Smooth muscle cell (in vitro differentiated cells): ENCODE results near the gene ARHGEF4. TPM values are rescaled to one million over a fixed set of nuclear protein-coding genes. Genes with fewer than 3 reads are reported as not detected.

Experiments
- DNase-seq: peaks from one replicate; lab custom pipeline; 2025; ENCODE audit not compliant: unreplicated experiment; lab: John Stamatoyannopoulos, UW
- H2AFZ ChIP-seq: fragments of 200-600 bp; sonication (generic); 2 replicates; pipeline ENCODE4 v1.6.0; 2016; ENCODE audit warnings: antibody characterized with exemption, low read depth, mild to moderate bottlenecking
- H3F3A ChIP-seq: fragments of 200-600 bp; sonication (generic); 2 replicates; pipeline ENCODE4 v1.6.0; 2017; ENCODE audit warnings: antibody characterized with exemption, low read depth
- H3K27ac ChIP-seq: fragments of 200-600 bp; sonication (generic); 2 replicates; pipeline ENCODE4 v1.5.1; 2016; ENCODE audit warnings: low read depth, mild to moderate bottlenecking
- H3K27me3 ChIP-seq: fragments of 200-600 bp; sonication (generic); 2 replicates; pipeline ENCODE4 v1.6.1; 2016; ENCODE audit warnings: low read depth, mild to moderate bottlenecking
- H3K36me3 ChIP-seq: fragments of 200-600 bp; sonication (generic); 2 replicates; pipeline ENCODE4 v1.5.1; 2016; ENCODE audit warnings: low read depth
- H3K4me1 ChIP-seq: fragments of 200-600 bp; sonication (generic); 2 replicates; pipeline ENCODE4 v1.5.1; 2016; ENCODE audit warnings: low read depth
- H3K4me2 ChIP-seq: fragments of 200-600 bp; sonication (generic); 2 replicates; pipeline ENCODE4 v1.6.0; 2016; ENCODE audit warnings: mild to moderate bottlenecking
- H3K4me3 ChIP-seq: fragments of 200-600 bp; sonication (generic); 2 replicates; pipeline ENCODE4 v1.5.1; 2016; ENCODE audit warnings: mild to moderate bottlenecking
- H3K79me2 ChIP-seq: fragments of 200-600 bp; sonication (generic); 2 replicates; pipeline ENCODE4 v1.6.0; 2016; ENCODE audit warnings: low read depth, mild to moderate bottlenecking
- H3K9ac ChIP-seq: fragments of 200-600 bp; sonication (generic); 2 replicates; pipeline ENCODE4 v1.6.0; 2016; ENCODE audit warnings: low read depth
- H3K9me3 ChIP-seq: fragments of 200-600 bp; sonication (generic); replicated peaks from 2 replicates; pipeline ENCODE4 v1.5.1; 2016; ENCODE audit warnings: low read depth
- H4K20me1 ChIP-seq: fragments of 200-600 bp; sonication (generic); 2 replicates; pipeline ENCODE4 v1.6.0; 2016; ENCODE audit warnings: low read depth
- WGBS: methylation state at CpG from one replicate; pipeline ENCODE4 v1.1.7; 2016; ENCODE audit warnings: low lambda C conversion rate; 5-methylcytosine and 5-hydroxymethylcytosine counted together
- polyA plus RNA-seq: library from polyadenylated mRNA; unstranded; fragments of >200 nt; fragmentation: Nextera tagmentation; extraction: Ambion mirVana; gene quantifications from 2 replicates; pipeline ENCODE4 v1.2.1, GENCODE V29; 2016
- total RNA-seq: library from RNA; depleted of rRNA; stranded (reverse); fragments of >200 nt; gene quantifications from 2 replicates; pipeline ENCODE4 v1.2.3, GENCODE V29; 2014
- TF ChIP-seq, protein P1 (sequence below): fragments of 200-600 bp; sonication (generic); IDR thresholded peaks from 2 replicates; pipeline ENCODE4 v1.5.1; 2017; ENCODE audit warnings: borderline replicate concordance, mild to moderate bottlenecking, antibody characterized with exemption; ENCODE audit not compliant: insufficient read depth, poor library complexity, severe bottlenecking

ARHGEF4 gene
- total and polyA plus RNA-seq, 2 experiments from 2014 or later, result 14.9 to 16.0 TPM

DNA sequence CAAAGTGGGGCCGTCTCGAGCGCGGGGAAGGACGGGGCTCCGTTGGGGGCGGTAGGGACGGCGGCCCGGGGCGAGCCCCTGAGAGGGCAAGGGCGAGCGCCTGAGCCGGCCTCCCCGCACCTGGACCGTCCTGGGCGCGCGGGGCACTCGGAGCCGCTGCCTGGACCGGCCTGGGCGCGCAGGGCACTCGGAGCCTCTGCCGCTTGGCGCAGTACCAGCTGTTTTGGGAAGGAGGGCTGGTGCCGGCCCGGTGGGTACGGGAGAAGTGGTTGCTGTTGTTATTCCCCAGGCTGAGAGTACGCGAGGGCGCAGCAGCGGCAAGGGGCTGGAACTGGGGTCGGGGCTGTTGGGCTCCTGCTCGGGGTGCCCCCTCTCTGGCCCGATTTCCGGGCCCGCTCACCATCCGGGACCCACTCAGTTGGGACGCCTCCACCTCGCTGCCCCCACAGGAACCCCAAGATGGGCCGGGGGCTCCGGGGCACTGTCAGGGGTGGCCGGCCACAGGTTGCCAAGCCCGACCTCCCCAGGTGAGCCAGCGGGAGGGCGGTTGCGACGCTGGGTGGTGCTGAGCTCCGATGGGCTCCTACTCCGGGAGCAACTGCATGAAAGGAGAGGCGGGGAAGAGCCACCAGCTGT, 579 bp downstream of the ARHGEF4 start:
- Histone ChIP-seq H3K9me3 (no peaks in the 10 kb centered on the region), H3K4me3 (peak overlapping the region; percentile 46), H3K4me2 (peak overlapping the region; percentile 83), H3K27me3 (peaks cover 48% of the 10 kb centered on the region), H3K36me3 (no peaks in the 10 kb centered on the region), H3K4me1 (peaks cover 7% of the 10 kb centered on the region), H4K20me1 (no peaks in the 10 kb centered on the region), H3K79me2 (no peaks in the 10 kb centered on the region), H3K27ac (no peak overlapping the region), H3K9ac (no peak overlapping the region), H2AFZ (peak overlapping the region; percentile 43), H3F3A (no peaks in the 10 kb centered on the region)
- no peak for DNase-seq
- TF ChIP-seq, protein P1, sequence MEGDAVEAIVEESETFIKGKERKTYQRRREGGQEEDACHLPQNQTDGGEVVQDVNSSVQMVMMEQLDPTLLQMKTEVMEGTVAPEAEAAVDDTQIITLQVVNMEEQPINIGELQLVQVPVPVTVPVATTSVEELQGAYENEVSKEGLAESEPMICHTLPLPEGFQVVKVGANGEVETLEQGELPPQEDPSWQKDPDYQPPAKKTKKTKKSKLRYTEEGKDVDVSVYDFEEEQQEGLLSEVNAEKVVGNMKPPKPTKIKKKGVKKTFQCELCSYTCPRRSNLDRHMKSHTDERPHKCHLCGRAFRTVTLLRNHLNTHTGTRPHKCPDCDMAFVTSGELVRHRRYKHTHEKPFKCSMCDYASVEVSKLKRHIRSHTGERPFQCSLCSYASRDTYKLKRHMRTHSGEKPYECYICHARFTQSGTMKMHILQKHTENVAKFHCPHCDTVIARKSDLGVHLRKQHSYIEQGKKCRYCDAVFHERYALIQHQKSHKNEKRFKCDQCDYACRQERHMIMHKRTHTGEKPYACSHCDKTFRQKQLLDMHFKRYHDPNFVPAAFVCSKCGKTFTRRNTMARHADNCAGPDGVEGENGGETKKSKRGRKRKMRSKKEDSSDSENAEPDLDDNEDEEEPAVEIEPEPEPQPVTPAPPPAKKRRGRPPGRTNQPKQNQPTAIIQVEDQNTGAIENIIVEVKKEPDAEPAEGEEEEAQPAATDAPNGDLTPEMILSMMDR, result no peak
- 9% methylated on average over 28 of the region's 53 CpGs for WGBS

DNA sequence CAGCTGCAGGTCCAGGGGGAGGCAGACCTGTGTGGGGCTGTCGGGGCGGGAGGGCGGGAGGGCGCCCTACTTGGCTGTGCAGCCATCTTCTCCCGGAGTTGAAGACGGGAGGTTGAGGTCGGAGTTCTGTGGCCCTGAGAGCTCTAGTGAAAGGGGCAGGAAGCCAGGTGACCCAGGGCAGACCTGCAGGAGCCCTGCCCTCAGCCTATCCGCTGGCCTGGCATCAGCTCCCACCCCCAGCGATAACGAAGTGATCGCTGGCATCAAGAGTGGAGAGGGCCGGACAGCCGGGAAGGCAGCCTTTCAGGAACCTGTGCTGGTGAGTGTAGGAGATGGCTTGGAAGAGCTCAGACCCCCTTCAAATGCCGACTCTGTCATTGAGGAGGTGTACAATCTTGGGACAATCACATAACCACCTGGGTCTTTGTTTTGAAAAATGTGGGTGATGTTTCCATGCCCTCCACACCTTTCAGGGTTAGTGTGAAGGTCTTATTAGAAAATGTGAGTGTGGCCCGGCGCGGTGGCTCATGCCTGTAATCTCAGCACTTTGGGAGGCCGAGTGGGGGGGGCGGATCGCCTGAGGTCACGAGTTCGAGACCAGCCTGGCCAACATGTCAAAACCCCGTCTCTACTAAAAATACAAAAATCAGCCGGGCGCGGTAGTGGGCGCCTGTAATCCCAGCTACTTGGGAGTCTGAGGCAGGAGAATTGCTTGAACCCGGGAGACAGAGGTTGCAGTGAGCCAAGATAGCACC, 1.3 kb downstream of the ARHGEF4 start:
- TF ChIP-seq, protein P1, result no peak
- Histone ChIP-seq H3K4me1 (peaks cover 7% of the 10 kb centered on the region), H3K4me2 (no peak overlapping the region), H3K79me2 (no peaks in the 10 kb centered on the region), H4K20me1 (no peaks in the 10 kb centered on the region), H2AFZ (no peak overlapping the region), H3K9me3 (no peaks in the 10 kb centered on the region), H3K9ac (no peak overlapping the region), H3F3A (no peaks in the 10 kb centered on the region), H3K27ac (no peak overlapping the region), H3K27me3 (peaks cover 48% of the 10 kb centered on the region), H3K36me3 (no peaks in the 10 kb centered on the region), H3K4me3 (no peak overlapping the region)
- 87% methylated on average over 23 of the region's 28 CpGs for WGBS
- DNase-seq, result no peak

DNA sequence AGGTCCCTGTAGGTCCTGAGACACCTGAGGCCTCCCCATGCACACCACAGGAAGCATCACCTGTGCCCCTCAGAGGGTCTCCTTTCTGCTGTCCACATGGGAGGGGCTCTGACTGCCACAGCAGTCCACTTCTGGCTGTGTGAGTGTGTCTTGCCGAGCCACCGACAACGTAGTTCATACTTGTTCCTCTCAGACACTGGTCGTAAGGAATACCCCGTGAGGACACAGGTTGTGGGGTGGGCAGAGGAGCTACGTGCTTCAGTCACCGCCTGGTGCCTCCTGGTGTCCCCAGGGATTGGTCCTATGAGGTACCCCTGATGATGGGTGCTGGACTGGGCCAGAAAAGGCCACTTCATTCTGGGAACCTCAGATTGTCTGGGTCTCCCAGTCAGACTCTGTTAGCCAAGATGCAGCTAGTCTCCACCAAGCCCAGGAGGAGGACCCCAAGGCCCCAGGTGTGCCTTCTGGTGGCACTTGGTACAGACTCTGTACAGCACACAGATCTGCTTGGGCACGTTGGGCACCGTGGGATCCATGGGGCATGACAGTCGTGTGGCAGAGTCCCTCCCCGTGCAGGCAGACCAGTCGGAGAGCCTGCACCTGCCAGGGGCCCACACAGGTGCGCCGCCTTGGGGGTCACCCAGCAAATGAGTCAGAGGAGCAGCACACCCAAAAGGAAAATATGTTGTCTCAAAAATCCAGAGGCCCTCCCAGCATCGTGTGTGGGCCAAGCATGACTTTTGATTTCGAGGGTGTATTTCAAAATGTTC, 2.5 kb downstream of the ARHGEF4 start:
- H3F3A ChIP-seq, result no peaks in the 10 kb centered on the region
- WGBS, result 93% methylated on average over 16 of the region's 16 CpGs

More for the DNA sequence above, 2.5 kb downstream of the ARHGEF4 start:
- no peak overlapping the region for H2AFZ ChIP-seq
- H3K4me1 ChIP-seq, result peaks cover 7% of the 10 kb centered on the region
- H3K36me3 ChIP-seq, result no peaks in the 10 kb centered on the region
- H4K20me1 ChIP-seq, result no peaks in the 10 kb centered on the region
- H3K79me2 ChIP-seq, result no peaks in the 10 kb centered on the region
- no peaks in the 10 kb centered on the region for H3K9me3 ChIP-seq
- TF ChIP-seq, protein P1, result no peak
- no peak overlapping the region for H3K9ac ChIP-seq
- H3K4me3 ChIP-seq, result no peak overlapping the region
- DNase-seq, result no peak
- H3K27ac ChIP-seq, result no peak overlapping the region
- peaks cover 48% of the 10 kb centered on the region for H3K27me3 ChIP-seq
- no peak overlapping the region for H3K4me2 ChIP-seq
